Head of caudate nucleus (tissue), 42 donors: ENCODE results near the gene USP46.

Experiments
- DNase-seq, 42 donors: peaks; one replicate each; pipeline versions ENCODE4 v3.0.0 to v3.0.0-alpha.2; 2020 to 2021; ENCODE audit warnings: mixed read lengths in 7 of 42
- intact Hi-C: fragments of 100-400 bp; cut with DNase I; formaldehyde crosslinking; loops from one replicate; pipeline ENCODE4 v1.15.0; 2022

The USP46 gene

GRCh38 chr4:52546449-52546848, 112.7 kb downstream of the USP46 start:
- no peak for DNase-seq
- intact Hi-C loops = no loop called here

- intact Hi-C loops = no loop called here
- DNase-seq = peak; percentile 40 to 89 (median 72)
Observed at GRCh38 chr4:52545099-52546069, 113.7 kb downstream of the USP46 start.
